Amniotic epithelial cell (primary cell): Measurements from ENCODE around the gene IRF5.
A peak's percentile ranks its signal among the peaks of the same experiment; 100 is the strongest.
"Not testable (repeated sequence)": the region's sequence is repeated elsewhere in the genome, so short reads cannot be mapped to it uniquely, and the experiment has no call there.

Experiments
- DNase-seq: peaks from one replicate; pipeline ENCODE4 v3.0.0-alpha.2; 2010; ENCODE audit warnings: low read depth

Gene IRF5

DNA sequence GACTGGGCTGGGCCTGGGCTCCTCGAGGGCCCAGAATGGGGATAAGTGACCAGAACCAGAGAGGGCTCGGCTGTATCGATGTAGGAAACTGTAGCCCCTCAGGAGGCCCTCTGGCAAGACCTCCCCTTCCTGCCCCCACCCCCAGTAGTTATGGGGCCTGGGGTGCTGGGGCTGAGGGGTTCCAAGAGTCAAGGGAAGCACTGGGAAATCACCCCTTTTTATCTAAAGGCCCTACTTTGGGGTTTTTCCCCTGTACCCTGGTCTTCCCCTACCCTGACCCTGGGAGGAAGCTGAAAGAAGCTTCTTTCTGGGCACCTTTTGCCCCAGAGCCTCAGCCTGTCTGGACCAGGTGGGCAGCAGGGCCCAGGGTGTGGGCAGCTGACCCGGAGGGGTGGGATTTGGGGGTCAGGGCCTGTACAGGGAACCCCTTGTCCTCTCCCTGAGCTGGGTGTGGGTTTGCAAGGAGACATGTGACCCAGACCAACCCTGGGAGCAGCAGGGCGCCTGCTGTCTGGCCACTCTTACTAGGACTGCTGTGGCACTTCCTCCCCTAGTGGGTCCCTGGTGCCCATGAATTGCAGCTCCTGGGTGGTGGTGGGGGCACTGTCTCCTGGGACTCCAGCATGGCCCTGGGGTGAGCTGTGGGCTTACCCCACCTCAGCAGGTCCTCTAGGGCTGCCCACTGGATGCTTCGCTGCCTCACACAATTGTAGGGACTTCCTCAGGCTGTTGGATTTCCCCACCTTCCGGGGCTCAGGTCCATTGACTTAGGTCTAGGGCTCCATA is 1.5 kb downstream of the IRF5 start:
- no peak for DNase-seq

DNA sequence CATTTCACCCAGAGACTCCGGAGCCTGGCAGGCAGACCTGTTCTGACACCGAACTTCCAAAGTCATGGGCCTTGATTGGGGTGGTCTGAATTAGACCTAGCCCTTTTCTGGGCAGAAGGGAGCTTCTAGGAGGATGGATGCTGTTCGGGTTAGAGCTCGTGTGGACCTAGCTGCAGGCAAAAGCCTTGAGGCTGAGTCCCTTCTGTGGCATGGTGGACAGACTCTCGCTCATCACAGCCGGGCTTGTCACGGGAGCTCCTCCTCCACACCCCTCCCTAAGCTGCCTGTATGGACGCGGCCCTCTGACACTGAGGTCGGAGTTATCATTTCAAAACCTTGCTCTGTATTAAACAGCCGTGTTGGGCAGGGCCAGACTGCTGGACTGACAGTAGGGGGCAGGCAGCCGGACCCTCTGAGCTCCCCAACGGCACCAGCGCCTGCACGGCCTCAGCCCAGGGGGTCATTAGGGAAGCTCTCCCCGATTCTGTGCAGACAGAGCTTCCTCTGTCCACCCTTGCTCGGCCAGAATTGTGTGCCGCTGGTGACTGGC is 2.2 kb downstream of the IRF5 start:
- DNase-seq, result no peak

- no peak for DNase-seq
Observed at GRCh38 chr7:128940494-128941322, 3.0 kb downstream of the IRF5 start.

- no peak for DNase-seq
Observed at GRCh38 chr7:128941323-128941890, 3.7 kb downstream of the IRF5 start.

- DNase-seq, result no peak
Observed at GRCh38 chr7:128941946-128942526, 4.3 kb downstream of the IRF5 start.

DNA sequence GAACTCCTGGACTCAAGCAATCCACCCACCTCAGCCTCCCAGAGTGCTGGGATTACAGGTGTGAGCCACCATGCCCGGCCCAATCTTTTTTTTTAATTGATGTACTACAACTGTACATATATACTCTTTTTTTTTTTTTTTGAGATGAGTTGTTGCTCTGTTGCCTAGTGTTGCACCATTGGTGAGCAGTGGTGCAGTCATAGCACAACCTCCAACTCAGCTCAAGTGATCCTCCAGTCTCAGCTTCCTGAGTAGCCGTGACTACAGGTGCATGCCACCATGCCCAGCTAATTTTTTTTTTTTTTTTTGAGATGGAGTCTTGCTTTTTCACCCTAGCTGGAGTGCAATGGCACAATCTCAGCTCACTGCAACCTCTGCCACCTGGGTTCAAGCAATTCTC is 5.5 kb downstream of the IRF5 start:
- not testable (repeated sequence) for DNase-seq

GRCh38 chr7:128944487-128945236 is 6.9 kb downstream of the IRF5 start:
- no peak for DNase-seq

DNA sequence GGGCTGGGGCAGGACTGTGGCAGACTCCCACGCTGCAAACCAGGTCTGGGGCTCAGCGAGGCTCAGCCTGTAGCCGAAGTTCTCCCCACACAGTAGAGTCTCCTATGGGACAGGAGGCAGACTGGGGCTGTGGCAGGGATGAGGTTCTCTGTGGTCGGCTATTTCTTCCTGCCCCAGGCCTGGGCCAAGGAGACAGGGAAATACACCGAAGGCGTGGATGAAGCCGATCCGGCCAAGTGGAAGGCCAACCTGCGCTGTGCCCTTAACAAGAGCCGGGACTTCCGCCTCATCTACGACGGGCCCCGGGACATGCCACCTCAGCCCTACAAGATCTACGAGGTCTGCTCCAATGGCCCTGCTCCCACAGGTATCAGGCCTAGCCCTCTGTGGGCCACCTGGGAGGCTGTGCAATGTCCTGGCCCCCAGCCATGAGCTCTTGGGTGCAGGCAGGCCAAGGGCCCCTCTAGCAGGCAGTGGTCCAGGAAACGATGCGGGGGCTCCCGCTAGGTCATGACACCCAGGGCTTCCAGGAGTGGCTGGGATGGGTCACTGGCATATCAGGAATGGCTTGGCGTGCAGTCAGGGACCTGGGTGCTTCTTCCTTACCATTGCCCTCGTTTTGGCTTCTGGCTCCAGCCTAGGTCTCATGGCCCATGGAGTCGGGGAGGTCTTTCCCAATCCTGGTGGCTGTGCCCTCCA is 8.1 kb downstream of the IRF5 start:
- DNase-seq, result no peak

DNA sequence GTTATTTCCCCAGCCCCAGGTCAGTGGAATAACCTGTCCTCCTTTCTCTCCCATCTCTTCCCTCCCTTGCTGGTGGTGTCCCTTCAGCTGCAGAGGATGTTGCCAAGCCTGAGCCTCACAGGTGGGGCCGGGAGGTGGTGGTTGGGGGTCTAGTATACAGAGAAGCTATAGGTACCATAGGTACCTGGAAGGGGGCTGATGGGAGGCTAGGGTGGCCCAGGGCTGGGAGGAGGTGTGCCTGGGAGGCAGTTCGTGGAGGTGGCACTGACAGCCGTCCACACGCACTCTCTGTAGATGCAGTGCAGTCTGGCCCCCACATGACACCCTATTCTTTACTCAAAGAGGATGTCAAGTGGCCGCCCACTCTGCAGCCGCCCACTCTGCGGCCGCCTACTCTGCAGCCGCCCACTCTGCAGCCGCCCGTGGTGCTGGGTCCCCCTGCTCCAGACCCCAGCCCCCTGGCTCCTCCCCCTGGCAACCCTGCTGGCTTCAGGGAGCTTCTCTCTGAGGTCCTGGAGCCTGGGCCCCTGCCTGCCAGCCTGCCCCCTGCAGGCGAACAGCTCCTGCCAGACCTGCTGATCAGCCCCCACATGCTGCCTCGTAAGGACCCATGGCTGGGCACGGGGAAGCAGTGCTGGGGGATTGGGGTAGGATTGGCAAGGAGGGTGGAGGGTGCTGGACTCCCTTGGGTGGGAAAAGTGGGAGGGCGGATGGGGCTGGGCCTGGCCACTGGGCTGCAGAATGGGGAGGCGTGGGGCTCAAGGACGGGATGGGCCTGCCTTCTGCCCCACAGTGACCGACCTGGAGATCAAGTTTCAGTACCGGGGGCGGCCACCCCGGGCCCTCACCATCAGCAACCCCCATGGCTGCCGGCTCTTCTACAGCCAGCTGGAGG is 9.5 kb downstream of the IRF5 start:
- DNase-seq, result no peak

DNA sequence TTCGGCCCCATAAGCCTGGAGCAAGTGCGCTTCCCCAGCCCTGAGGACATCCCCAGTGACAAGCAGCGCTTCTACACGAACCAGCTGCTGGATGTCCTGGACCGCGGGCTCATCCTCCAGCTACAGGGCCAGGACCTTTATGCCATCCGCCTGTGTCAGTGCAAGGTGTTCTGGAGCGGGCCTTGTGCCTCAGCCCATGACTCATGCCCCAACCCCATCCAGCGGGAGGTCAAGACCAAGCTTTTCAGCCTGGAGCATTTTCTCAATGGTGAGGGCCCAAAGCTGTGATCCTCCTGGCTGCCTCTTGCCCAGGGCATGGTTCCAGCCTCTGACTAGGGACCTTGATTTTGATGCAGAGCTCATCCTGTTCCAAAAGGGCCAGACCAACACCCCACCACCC is 10.1 kb downstream of the IRF5 start:
- DNase-seq, result no peak

GRCh38 chr7:128948312-128948973 is 10.7 kb downstream of the IRF5 start:
- DNase-seq, result peak; percentile 12

DNA sequence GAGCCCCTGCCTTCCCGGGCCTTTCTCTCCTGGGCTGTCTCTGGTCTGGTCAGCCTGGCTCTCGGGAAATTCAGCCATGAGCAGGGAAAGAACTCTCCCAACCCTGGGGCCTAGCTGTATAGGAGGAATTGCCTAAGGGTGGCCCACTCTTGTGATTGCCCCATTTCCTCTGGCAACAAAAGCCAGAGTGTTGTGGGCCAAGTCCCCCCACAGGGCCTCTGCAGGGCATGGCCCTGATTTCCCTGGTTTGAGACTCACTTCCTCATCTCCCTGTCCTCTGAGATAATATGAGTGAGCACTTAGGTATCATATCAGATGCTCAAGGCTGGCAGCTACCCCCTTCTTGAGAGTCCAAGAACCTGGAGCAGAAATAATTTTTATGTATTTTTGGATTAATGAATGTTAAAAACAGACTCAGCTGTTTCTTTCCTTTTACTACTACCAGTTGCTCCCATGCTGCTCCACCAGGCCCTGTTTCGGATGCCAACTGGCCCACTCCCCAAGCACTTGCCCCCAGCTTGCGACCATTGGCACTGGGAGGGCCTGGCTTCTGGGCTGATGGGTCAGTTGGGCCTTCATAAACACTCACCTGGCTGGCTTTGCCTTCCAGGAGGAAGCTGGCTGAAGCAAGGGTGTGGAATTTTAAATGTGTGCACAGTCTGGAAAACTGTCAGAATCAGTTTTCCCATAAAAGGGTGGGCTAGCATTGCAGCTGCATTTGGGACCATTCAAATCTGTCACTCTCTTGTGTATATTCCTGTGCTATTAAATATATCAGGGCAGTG is 11.4 kb downstream of the IRF5 start:
- DNase-seq, result peak; percentile 28

- no peak for DNase-seq
Observed at GRCh38 chr7:128951296-128951695, 13.6 kb downstream of the IRF5 start.

DNA sequence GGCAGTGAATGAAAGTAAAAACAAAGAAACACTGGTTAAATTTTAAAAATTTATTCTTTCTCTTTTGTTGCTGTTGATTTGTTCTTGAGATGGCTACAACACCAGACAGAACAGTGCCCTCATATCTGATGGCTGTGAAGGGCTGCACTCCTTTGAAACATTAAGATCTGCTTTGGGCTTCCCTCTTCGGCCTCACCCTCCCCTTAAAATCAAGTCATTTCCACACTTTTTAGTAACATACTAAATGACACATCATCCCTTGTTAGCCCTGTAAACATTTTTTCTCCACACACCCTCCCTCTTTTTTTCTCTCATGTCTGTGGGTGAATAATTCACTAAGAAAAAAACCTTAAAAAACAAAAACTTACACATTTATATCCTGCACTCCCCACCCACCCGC is 16.4 kb downstream of the IRF5 start:
- no peak for DNase-seq

DNA sequence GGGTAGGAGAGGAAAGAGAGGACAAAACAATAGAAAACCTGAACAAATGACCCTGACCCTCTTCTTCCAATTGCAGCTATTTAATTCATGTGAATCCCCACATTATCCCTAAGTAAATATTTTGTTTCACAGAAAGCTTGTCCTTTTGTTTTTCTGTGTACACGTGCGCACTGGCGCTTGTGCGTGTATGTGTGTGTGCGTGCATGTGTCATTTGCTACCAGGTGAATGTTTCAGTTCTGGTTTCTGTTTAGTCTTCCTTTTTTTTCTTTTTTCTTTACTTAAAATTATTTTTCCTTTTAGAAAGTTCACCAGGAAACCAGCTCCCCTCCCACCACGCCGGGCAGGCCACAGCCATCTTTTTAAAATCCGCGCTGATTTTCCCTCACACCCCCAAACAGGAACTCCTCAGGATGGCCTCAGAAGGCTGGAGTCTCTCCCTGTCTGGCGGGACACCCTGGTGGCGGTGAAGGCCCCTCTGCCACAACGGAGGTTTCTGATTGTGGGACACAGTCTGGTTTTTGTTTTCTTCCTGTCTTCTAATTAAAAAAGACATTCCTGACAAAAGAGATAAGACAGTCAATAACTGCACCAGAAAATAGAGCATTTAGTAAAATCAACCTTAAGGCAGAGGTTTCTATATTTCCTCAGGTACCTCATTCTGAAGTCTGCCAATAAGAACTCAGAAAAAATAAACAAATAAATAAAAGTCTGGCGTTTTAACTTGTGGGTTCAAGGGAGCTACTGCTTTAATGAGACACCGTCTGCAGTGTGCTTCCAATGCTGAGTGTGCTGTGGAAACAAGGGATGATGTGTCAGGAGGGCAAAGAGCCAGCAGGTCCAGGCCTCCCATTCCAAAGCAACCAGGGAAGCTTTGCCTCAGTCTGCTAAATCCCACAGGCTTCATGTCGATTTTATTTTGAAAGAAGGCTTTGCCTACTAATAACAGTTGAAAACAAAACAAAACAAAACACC is 17.4 kb downstream of the IRF5 start:
- DNase-seq, result peak; percentile 70

GRCh38 chr7:128955981-128956380 is 18.3 kb downstream of the IRF5 start:
- DNase-seq, result no peak

DNA sequence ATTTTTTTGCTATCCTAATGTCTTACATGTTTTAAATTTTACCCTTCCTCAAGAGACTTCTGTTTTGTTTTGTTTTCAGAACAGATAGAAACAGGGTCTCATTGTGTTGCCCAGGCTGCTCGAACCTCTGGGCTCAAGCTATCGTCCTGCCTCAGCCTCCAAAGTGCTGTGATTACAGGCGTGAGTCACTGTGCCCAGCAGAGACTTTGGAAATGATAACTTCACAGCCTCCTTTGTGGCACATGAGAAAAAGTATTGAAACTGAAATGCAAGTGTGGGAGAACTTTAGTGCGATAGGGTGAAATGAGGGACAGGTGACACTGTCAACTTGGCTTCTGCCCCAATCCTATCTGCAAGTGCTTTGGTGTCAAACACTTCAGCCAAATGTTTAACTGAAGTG is 21.6 kb downstream of the IRF5 start:
- no peak for DNase-seq
